ENCODE results near the gene SOX11. TPM values are rescaled to one million over a fixed set of nuclear protein-coding genes. Genes with fewer than 3 reads are reported as not detected.

SOX11 gene
- total and polyA plus RNA-seq, 2 of the 8 experiments (the other 6 are each of a cell fraction or from before 2014, with no cell fraction given) = 9.0 to 55.6 TPM

DNA sequence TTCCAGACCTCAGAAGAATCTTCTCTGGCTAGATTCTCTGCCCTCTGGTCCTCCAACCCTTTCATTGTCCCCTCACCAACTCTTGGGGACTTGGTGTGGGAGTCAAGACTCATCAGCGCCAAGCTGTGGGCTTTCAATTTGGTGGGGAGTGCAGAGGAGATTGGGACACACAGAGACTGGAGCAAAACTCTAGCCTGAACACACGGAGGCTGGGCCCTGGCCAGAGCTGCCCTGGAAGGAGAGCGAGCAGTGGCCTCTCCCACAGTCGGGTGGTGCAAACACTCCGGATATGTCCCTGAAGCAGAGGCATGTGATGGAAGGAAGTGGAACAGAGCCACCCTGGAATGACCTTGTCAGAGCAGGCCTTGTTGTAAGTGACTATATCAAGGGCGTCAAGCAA is 8.7 kb upstream of the SOX11 start (continued):
- TF ChIP-seq, protein P1, sequence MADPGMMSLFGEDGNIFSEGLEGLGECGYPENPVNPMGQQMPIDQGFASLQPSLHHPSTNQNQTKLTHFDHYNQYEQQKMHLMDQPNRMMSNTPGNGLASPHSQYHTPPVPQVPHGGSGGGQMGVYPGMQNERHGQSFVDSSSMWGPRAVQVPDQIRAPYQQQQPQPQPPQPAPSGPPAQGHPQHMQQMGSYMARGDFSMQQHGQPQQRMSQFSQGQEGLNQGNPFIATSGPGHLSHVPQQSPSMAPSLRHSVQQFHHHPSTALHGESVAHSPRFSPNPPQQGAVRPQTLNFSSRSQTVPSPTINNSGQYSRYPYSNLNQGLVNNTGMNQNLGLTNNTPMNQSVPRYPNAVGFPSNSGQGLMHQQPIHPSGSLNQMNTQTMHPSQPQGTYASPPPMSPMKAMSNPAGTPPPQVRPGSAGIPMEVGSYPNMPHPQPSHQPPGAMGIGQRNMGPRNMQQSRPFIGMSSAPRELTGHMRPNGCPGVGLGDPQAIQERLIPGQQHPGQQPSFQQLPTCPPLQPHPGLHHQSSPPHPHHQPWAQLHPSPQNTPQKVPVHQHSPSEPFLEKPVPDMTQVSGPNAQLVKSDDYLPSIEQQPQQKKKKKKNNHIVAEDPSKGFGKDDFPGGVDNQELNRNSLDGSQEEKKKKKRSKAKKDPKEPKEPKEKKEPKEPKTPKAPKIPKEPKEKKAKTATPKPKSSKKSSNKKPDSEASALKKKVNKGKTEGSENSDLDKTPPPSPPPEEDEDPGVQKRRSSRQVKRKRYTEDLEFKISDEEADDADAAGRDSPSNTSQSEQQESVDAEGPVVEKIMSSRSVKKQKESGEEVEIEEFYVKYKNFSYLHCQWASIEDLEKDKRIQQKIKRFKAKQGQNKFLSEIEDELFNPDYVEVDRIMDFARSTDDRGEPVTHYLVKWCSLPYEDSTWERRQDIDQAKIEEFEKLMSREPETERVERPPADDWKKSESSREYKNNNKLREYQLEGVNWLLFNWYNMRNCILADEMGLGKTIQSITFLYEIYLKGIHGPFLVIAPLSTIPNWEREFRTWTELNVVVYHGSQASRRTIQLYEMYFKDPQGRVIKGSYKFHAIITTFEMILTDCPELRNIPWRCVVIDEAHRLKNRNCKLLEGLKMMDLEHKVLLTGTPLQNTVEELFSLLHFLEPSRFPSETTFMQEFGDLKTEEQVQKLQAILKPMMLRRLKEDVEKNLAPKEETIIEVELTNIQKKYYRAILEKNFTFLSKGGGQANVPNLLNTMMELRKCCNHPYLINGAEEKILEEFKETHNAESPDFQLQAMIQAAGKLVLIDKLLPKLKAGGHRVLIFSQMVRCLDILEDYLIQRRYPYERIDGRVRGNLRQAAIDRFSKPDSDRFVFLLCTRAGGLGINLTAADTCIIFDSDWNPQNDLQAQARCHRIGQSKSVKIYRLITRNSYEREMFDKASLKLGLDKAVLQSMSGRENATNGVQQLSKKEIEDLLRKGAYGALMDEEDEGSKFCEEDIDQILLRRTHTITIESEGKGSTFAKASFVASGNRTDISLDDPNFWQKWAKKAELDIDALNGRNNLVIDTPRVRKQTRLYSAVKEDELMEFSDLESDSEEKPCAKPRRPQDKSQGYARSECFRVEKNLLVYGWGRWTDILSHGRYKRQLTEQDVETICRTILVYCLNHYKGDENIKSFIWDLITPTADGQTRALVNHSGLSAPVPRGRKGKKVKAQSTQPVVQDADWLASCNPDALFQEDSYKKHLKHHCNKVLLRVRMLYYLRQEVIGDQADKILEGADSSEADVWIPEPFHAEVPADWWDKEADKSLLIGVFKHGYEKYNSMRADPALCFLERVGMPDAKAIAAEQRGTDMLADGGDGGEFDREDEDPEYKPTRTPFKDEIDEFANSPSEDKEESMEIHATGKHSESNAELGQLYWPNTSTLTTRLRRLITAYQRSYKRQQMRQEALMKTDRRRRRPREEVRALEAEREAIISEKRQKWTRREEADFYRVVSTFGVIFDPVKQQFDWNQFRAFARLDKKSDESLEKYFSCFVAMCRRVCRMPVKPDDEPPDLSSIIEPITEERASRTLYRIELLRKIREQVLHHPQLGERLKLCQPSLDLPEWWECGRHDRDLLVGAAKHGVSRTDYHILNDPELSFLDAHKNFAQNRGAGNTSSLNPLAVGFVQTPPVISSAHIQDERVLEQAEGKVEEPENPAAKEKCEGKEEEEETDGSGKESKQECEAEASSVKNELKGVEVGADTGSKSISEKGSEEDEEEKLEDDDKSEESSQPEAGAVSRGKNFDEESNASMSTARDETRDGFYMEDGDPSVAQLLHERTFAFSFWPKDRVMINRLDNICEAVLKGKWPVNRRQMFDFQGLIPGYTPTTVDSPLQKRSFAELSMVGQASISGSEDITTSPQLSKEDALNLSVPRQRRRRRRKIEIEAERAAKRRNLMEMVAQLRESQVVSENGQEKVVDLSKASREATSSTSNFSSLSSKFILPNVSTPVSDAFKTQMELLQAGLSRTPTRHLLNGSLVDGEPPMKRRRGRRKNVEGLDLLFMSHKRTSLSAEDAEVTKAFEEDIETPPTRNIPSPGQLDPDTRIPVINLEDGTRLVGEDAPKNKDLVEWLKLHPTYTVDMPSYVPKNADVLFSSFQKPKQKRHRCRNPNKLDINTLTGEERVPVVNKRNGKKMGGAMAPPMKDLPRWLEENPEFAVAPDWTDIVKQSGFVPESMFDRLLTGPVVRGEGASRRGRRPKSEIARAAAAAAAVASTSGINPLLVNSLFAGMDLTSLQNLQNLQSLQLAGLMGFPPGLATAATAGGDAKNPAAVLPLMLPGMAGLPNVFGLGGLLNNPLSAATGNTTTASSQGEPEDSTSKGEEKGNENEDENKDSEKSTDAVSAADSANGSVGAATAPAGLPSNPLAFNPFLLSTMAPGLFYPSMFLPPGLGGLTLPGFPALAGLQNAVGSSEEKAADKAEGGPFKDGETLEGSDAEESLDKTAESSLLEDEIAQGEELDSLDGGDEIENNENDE (IDR thresholded peaks at IDR 0.05; ENCODE audit: insufficient replicate concordance, low read length) = no peak
- no peak for TF ChIP-seq ZNF274 (IDR thresholded peaks at IDR 0.05; ENCODE audit: borderline replicate concordance, extremely low read depth, low read length)
- TF ChIP-seq HDAC2 (IDR thresholded peaks at IDR 0.05; ENCODE audit: borderline replicate concordance in 1 of 2, low read depth in 2 of 2, low read length in 2 of 2) = no peak
- TF ChIP-seq KDM5A (IDR thresholded peaks at IDR 0.05; ENCODE audit: low read length) = no peak
- TF ChIP-seq NANOG (IDR thresholded peaks at IDR 0.05; ENCODE audit: insufficient read depth, low read depth, low read length, poor library complexity, severe bottlenecking) = no peak
- TF ChIP-seq, protein P2, sequence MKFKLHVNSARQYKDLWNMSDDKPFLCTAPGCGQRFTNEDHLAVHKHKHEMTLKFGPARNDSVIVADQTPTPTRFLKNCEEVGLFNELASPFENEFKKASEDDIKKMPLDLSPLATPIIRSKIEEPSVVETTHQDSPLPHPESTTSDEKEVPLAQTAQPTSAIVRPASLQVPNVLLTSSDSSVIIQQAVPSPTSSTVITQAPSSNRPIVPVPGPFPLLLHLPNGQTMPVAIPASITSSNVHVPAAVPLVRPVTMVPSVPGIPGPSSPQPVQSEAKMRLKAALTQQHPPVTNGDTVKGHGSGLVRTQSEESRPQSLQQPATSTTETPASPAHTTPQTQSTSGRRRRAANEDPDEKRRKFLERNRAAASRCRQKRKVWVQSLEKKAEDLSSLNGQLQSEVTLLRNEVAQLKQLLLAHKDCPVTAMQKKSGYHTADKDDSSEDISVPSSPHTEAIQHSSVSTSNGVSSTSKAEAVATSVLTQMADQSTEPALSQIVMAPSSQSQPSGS (IDR thresholded peaks at IDR 0.05; ENCODE audit: low read length) = no peak
- no peak for TF ChIP-seq SIX5 (IDR thresholded peaks at IDR 0.05; ENCODE audit: low read depth, low read length)
- no peak for TF ChIP-seq CBX5 (IDR thresholded peaks at IDR 0.05; ENCODE audit: low read depth, low read length)
- no peak for TF ChIP-seq PHF8 (conservative IDR thresholded peaks at IDR 0.05; ENCODE audit: low read depth, low read length)
